WERI-Rb-1 (cell line): ENCODE measurements around the gene ZNF335.
A peak's percentile ranks its signal among the peaks of the same experiment; 100 is the strongest.

Source experiments
- DNase-seq: peaks from one replicate; pipeline ENCODE4 v3.0.0-alpha.2; 2020
- H3K27ac ChIP-seq: fragments of 250-450 bp; sonication (Bioruptor Pico); 2 replicates; pipeline ENCODE4 v1.5.1; 2020; ENCODE audit warnings: mild to moderate bottlenecking, moderate library complexity
- H3K27me3 ChIP-seq: fragments of 250-450 bp; sonication (Bioruptor Pico); 2 replicates; pipeline ENCODE4 v1.5.1; 2021; ENCODE audit warnings: mild to moderate bottlenecking, low read depth, moderate library complexity; ENCODE audit not compliant: insufficient read depth, severe bottlenecking
- H3K36me3 ChIP-seq: fragments of 250-450 bp; sonication (Bioruptor Pico); 2 replicates; pipeline ENCODE4 v1.5.1; 2020; ENCODE audit warnings: mild to moderate bottlenecking, moderate library complexity
- H3K4me3 ChIP-seq: 2 replicates; pipeline ENCODE4 v1.5.1; 2011; ENCODE audit warnings: low read depth, mild to moderate bottlenecking, control low read depth, low read length
- H3K9me3 ChIP-seq: fragments of 250-450 bp; sonication (Bioruptor Pico); 2 replicates; pipeline ENCODE4 v1.5.1; 2021; ENCODE audit warnings: mild to moderate bottlenecking, moderate library complexity; ENCODE audit not compliant: severe bottlenecking
- CTCF ChIP-seq: IDR thresholded peaks from 2 replicates; pipeline ENCODE4 v1.5.1; 2011; ENCODE audit warnings: low read depth, mild to moderate bottlenecking, control low read depth, inconsistent platforms, low read length

ZNF335 gene

GRCh38 chr20:45927071-45927878 is 44.7 kb downstream of the ZNF335 start:
- no peak overlapping the region for H3K27ac ChIP-seq
- TF ChIP-seq CTCF, result no peak
- DNase-seq, result no peak
- H3K27me3 ChIP-seq, result no peaks in the 10 kb centered on the region
- no peaks in the 10 kb centered on the region for H3K36me3 ChIP-seq
- no peaks in the 10 kb centered on the region for H3K9me3 ChIP-seq
- no peak overlapping the region for H3K4me3 ChIP-seq

- H3K36me3 ChIP-seq, result no peaks in the 10 kb centered on the region
- no peak overlapping the region for H3K4me3 ChIP-seq
- no peaks in the 10 kb centered on the region for H3K27me3 ChIP-seq
- TF ChIP-seq CTCF, result no peak
- no peak overlapping the region for H3K27ac ChIP-seq
- no peaks in the 10 kb centered on the region for H3K9me3 ChIP-seq
- no peak for DNase-seq
Observed at GRCh38 chr20:45926731-45927070, 45.3 kb downstream of the ZNF335 start.

- no peaks in the 10 kb centered on the region for H3K9me3 ChIP-seq
- H3K27ac ChIP-seq, result no peak overlapping the region
- no peak overlapping the region for H3K4me3 ChIP-seq
- H3K36me3 ChIP-seq, result no peaks in the 10 kb centered on the region
- DNase-seq, result no peak
- no peaks in the 10 kb centered on the region for H3K27me3 ChIP-seq
- TF ChIP-seq CTCF, result no peak
Observed at GRCh38 chr20:45925821-45926506, 46.0 kb downstream of the ZNF335 start.

- DNase-seq, result no peak
- Histone ChIP-seq H3K9me3 (no peaks in the 10 kb centered on the region), H3K27me3 (no peaks in the 10 kb centered on the region), H3K36me3 (no peaks in the 10 kb centered on the region), H3K27ac (no peak overlapping the region), H3K4me3 (no peak overlapping the region)
- no peak for TF ChIP-seq CTCF
Observed at GRCh38 chr20:45924391-45925261, 47.4 kb downstream of the ZNF335 start.

GRCh38 chr20:45921337-45922189 is 50.4 kb downstream of the ZNF335 start:
- DNase-seq, result no peak
- Histone ChIP-seq H3K9me3 (no peaks in the 10 kb centered on the region), H3K36me3 (no peaks in the 10 kb centered on the region), H3K4me3 (no peak overlapping the region), H3K27me3 (no peaks in the 10 kb centered on the region), H3K27ac (peak overlapping the region; percentile 22; the same call in 1 of the 2 replicates)
- no peak for TF ChIP-seq CTCF
